Gastroesophageal sphincter (tissue), 4 donors: ENCODE measurements around the gene GIT1. TPM values are rescaled to one million over a fixed set of nuclear protein-coding genes. Genes with fewer than 3 reads are reported as not detected.

Experiments used
- ATAC-seq: fragments of 150-250 bp; one replicate; pipeline ENCODE4 v1.9.1; 2016; ENCODE audit warnings: mild to moderate bottlenecking, moderate library complexity
- H3K27ac ChIP-seq, 4 donors: fragments of 200-600 bp; sonication (generic) in 3 of 4; 1 replicate in 3 of 4; 2 replicates in 1 of 4; pipeline ENCODE4 v1.5.1; 2016 to 2019
- H3K27me3 ChIP-seq: fragments of 200-600 bp; sonication (generic); one replicate; pipeline ENCODE4 v1.5.1; 2019
- H3K36me3 ChIP-seq, 2 donors: fragments of 200-600 bp; sonication (generic); one replicate each; pipeline ENCODE4 v1.5.1; 2019; ENCODE audit warnings: control low read depth in 1 of 2
- H3K4me1 ChIP-seq, 3 donors: fragments of 200-600 bp; sonication (generic); 1 replicate in 2 of 3; 2 replicates in 1 of 3; pipeline ENCODE4 v1.5.1; 2016 to 2019; ENCODE audit warnings: control low read depth in 2 of 3
- H3K4me3 ChIP-seq, 2 donors: fragments of 200-600 bp; sonication (generic); one replicate each; pipeline ENCODE4 v1.5.1; 2019; ENCODE audit warnings: mild to moderate bottlenecking in 1 of 2, moderate library complexity in 1 of 2
- H3K9me3 ChIP-seq, 3 donors: fragments of 200-600 bp; sonication (generic); one replicate each; pipeline ENCODE4 v1.5.1; 2017 to 2019; ENCODE audit warnings: control low read depth in 2 of 3
- EP300 ChIP-seq: sonication (generic); formaldehyde crosslinking; IDR thresholded peaks from one replicate; pipeline ENCODE4 v1.6.1; 2017; ENCODE audit warnings: antibody characterized with exemption, mild to moderate bottlenecking
- POLR2A ChIP-seq, 2 donors: fragments of 450-650 bp; IDR thresholded peaks; one replicate each; pipeline ENCODE4 v1.6.1; 2017; ENCODE audit warnings: antibody characterized with exemption in 2 of 2, mild to moderate bottlenecking in 2 of 2, moderate library complexity in 1 of 2
- POLR2AphosphoS5 ChIP-seq: sonication (generic); formaldehyde crosslinking; IDR thresholded peaks from one replicate; pipeline ENCODE4 v1.6.1; 2017; ENCODE audit warnings: antibody characterized with exemption
- WGBS, 2 donors: methylation state at CpG; one replicate each; pipeline ENCODE4 v1.1.5; 2018; ENCODE audit warnings: low coverage in 1 of 2; 5-methylcytosine and 5-hydroxymethylcytosine counted together
- total RNA-seq, 4 donors: library from RNA; depleted of rRNA; stranded (reverse); fragments of >200 nt; gene quantifications; one replicate each; pipeline ENCODE4 v1.1.0, GENCODE V29; 2016
- TF ChIP-seq, protein P1 (sequence below), 4 experiments: fragments of 200-600 bp in 2 of 4; fragments of 450-650 bp in 2 of 4; sonication (generic) in 1 of 4; IDR thresholded peaks; one replicate each; pipeline ENCODE4 v1.5.1; 2017 to 2019; ENCODE audit warnings: antibody characterized with exemption in 4 of 4, mild to moderate bottlenecking in 2 of 4, moderate library complexity in 2 of 4

Gene GIT1
- total RNA-seq, 4 donors from 2014 or later: 30.4 to 47.8 (median 35.8) TPM

- peak overlapping the region in 1 of 2 donors; percentile 43 for H3K4me3 ChIP-seq
- WGBS, 2 donors: 0 to 5% methylated on average over 1 to 7 of the region's 50 CpGs
Measured at GRCh38 chr17:29613352-29613837, 23.9 kb upstream of the GIT1 start.

DNA sequence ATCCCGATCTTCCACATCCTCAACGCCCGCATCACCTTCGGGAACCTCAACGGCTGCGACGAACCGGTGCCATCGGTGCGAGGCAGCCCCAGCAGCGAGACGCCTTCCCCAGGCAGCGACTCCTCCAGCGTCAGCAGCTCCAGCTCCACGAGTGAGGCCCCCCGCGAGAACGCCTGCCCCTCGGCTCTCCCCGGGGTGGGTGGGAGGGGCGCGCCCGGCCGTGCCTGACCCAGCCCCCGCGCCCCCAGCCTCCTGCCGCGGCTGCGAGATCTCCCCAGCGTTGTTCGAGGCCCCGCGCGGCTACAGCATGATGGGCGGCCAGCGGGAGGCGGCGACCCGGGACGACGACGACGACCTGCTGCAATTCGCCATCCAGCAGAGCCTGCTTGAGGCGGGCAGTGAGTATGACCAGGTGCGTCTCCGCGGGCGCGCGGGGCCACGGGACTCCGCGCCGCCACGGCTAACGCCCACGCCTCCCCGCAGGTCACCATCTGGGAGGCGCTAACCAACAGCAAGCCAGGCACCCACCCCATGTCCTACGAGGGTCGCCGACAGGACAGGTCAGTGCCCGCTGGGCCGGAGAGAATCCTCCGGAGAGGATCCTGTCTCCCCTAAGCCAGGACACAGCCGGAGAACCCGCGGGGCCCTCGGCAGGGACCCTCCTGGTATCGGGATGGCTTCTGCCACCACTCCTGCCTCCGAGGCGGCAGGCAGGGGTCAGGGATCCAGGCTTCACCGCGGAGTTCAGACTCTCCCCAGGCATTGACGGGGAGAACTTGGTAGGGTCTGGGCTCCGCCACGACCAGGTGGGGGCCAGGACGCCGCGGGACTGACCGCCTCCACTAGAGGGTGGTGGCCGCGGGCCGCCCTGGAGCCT is 23.2 kb upstream of the GIT1 start:
- no peak for TF ChIP-seq EP300
- TF ChIP-seq POLR2AphosphoS5: no peak
- TF ChIP-seq, protein P1, sequence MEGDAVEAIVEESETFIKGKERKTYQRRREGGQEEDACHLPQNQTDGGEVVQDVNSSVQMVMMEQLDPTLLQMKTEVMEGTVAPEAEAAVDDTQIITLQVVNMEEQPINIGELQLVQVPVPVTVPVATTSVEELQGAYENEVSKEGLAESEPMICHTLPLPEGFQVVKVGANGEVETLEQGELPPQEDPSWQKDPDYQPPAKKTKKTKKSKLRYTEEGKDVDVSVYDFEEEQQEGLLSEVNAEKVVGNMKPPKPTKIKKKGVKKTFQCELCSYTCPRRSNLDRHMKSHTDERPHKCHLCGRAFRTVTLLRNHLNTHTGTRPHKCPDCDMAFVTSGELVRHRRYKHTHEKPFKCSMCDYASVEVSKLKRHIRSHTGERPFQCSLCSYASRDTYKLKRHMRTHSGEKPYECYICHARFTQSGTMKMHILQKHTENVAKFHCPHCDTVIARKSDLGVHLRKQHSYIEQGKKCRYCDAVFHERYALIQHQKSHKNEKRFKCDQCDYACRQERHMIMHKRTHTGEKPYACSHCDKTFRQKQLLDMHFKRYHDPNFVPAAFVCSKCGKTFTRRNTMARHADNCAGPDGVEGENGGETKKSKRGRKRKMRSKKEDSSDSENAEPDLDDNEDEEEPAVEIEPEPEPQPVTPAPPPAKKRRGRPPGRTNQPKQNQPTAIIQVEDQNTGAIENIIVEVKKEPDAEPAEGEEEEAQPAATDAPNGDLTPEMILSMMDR (IDR thresholded peaks at IDR 0.05): no peak
- TF ChIP-seq POLR2A (IDR thresholded peaks at IDR 0.05): no peak
- no CpG with 5 or more reads among the region's 85 CpGs for WGBS, 2 donors
- Histone ChIP-seq H3K27ac (peak overlapping the region in 3 of 4 donors; percentile 58 to 71 (median 68)), H3K4me1 (peaks cover 4 to 51% (median 47%) of the 10 kb centered on the region in 3 donors), H3K36me3 (peaks cover 0 to 9% of the 10 kb centered on the region in 2 donors), H3K9me3 (no peaks in the 10 kb centered on the region), H3K4me3 (peak overlapping the region in 1 of 2 donors; percentile 43), H3K27me3 (no peaks in the 10 kb centered on the region)
- no peak for ATAC-seq

More at GRCh38 chr17:29613352-29613837, 23.9 kb upstream of the GIT1 start:
- ATAC-seq: peak; percentile 83
- Histone ChIP-seq H3K4me1 (peaks cover 4 to 58% (median 54%) of the 10 kb centered on the region in 3 donors), H3K36me3 (peaks cover 0 to 9% of the 10 kb centered on the region in 2 donors), H3K27me3 (no peaks in the 10 kb centered on the region), H3K9me3 (no peaks in the 10 kb centered on the region), H3K27ac (peak overlapping the region in 3 of 4 donors; percentile 58 to 71 (median 68))
- TF ChIP-seq, protein P1 (IDR thresholded peaks at IDR 0.05): peak in 3 of 4 experiments; percentile 87 to 94 (median 93)
- no peak for TF ChIP-seq POLR2A (IDR thresholded peaks at IDR 0.05)
- TF ChIP-seq POLR2AphosphoS5: peak; percentile 43

DNA sequence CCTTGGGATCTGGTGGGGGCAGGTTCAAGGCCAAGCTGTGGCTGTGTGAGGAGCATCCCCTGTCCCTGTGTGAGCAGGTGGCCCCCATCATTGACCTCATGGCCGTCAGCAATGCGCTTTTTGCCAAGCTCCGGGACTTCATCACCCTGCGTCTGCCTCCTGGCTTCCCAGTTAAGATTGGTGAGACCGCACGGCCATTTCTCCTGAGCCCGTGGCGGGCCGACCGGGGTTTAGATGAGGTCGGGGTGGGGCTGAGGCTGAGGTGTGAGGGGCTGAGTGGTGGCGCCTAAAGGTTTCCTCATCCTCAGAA is 22.6 kb upstream of the GIT1 start:
- WGBS, 2 donors: 78% methylated on average over 5 of the region's 12 CpGs; no CpG with 5 or more reads in 1 of the 2 donors
- H3K4me3 ChIP-seq: no peak overlapping the region
- ATAC-seq: no peak
- no peak overlapping the region for H3K27ac ChIP-seq
- H3K9me3 ChIP-seq: no peaks in the 10 kb centered on the region
- H3K36me3 ChIP-seq: peaks cover 0 to 9% of the 10 kb centered on the region in 2 donors
- TF ChIP-seq POLR2AphosphoS5 (no peak), POLR2A (IDR thresholded peaks at IDR 0.05) (no peak), EP300 (no peak)
- TF ChIP-seq, protein P1 (IDR thresholded peaks at IDR 0.05): no peak
- H3K4me1 ChIP-seq: peaks cover 4 to 45% (median 41%) of the 10 kb centered on the region in 3 donors
- H3K27me3 ChIP-seq: no peaks in the 10 kb centered on the region

DNA sequence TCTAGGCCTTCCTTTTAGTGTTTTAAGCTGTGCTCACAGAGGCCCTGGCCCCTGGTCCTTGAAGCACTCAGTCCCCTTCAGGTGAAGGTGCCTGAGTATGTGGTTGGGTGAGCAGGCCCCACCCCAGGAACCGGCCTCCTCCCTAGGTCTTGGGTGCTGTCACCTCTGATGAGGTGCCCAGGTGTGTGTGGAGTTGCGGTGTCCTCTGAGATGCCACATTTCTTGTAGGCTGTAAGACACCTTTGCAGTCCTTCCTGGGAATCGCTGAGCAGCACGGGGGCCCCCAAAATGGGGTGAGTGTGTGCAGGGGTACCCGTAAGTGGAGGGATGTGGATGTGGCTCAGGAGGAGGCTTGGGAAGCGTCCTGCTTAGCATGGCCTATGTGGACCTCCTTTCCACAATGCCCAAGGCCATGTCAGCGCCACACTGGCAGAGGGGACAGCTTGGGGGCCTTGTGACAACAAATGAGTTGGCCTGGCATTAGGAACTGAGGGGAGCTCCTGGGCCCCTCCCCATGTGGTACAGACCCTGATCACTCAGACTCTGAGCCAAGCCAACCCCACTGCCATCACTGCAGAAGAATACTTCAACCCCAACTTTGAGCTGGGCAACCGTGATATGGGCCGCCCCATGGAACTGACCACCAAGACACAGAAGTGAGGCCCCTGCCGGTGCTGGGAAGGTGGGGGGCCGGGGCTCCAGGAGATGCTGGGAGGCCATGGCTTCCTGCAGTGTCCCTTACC is 22.1 kb upstream of the GIT1 start:
- peaks cover 0 to 9% of the 10 kb centered on the region in 2 donors for H3K36me3 ChIP-seq
- H3K4me1 ChIP-seq: peaks cover 4 to 39% (median 36%) of the 10 kb centered on the region in 3 donors
- no peak overlapping the region for H3K27ac ChIP-seq
- no peak overlapping the region for H3K4me3 ChIP-seq
- no peaks in the 10 kb centered on the region for H3K9me3 ChIP-seq
- no peak for ATAC-seq
- 88 to 100% methylated on average over 1 to 2 of the region's 11 CpGs for WGBS, 2 donors
- TF ChIP-seq POLR2A (IDR thresholded peaks at IDR 0.05) (no peak), POLR2AphosphoS5 (no peak), EP300 (no peak)
- TF ChIP-seq, protein P1 (IDR thresholded peaks at IDR 0.05): no peak
- H3K27me3 ChIP-seq: no peaks in the 10 kb centered on the region
